NCI-H146 (cell line): ENCODE data around the gene PDZD4.

ENCODE experiments used
- DNase-seq: peaks from one replicate; lab custom pipeline; 2025; lab: John Stamatoyannopoulos, UW

The PDZD4 gene, protein sequence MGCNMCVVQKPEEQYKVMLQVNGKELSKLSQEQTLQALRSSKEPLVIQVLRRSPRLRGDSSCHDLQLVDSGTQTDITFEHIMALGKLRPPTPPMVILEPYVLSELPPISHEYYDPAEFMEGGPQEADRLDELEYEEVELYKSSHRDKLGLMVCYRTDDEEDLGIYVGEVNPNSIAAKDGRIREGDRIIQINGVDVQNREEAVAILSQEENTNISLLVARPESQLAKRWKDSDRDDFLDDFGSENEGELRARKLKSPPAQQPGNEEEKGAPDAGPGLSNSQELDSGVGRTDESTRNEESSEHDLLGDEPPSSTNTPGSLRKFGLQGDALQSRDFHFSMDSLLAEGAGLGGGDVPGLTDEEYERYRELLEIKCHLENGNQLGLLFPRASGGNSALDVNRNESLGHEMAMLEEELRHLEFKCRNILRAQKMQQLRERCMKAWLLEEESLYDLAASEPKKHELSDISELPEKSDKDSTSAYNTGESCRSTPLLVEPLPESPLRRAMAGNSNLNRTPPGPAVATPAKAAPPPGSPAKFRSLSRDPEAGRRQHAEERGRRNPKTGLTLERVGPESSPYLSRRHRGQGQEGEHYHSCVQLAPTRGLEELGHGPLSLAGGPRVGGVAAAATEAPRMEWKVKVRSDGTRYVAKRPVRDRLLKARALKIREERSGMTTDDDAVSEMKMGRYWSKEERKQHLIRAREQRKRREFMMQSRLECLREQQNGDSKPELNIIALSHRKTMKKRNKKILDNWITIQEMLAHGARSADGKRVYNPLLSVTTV

DNA sequence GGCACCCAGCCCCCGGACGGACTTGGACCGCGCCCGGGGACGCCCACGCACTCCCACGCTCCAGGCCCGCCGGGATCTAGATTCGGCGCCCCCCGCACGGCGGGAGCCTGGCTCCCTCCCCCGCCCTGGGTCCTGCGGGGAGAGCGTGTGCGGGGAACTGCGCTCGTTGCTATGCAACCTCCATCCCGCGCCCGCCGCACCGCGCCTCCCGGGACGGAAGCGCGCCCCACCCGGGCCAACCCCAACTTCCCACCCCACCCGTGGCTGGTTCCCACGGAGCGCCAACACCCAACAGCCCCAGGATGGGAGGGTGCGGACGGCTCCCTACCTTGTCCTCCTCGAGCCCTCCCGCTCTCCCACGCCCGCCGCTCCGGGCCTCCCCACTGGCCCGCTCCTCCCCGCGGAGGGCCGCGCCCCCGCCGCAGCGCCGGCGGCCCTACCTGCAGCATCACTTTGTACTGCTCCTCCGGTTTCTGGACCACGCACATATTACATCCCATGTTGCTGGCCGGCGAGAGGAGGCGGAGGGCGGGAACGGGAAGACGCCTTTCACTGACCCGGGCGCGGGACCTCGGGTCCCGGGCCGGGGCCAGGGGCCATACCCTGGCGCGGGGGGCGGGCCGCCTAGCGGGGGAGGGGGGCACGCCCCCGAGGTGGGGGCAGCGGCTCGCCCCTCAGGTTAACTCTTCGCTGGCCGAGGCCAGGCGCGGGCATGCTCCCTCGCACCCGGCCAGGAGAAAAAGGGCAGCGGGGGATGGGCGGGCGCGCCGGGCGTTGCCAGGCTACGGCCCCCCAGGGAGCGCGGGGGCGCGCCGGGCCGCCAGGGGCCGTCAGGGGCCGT is at the start of gene PDZD4:
PDZD4 (minus strand) TSS at position 746 of the 841 bp plus-strand sequence; CDS start at position 500, 246 bp downstream.
- DNase-seq = peak; percentile 16

DNA sequence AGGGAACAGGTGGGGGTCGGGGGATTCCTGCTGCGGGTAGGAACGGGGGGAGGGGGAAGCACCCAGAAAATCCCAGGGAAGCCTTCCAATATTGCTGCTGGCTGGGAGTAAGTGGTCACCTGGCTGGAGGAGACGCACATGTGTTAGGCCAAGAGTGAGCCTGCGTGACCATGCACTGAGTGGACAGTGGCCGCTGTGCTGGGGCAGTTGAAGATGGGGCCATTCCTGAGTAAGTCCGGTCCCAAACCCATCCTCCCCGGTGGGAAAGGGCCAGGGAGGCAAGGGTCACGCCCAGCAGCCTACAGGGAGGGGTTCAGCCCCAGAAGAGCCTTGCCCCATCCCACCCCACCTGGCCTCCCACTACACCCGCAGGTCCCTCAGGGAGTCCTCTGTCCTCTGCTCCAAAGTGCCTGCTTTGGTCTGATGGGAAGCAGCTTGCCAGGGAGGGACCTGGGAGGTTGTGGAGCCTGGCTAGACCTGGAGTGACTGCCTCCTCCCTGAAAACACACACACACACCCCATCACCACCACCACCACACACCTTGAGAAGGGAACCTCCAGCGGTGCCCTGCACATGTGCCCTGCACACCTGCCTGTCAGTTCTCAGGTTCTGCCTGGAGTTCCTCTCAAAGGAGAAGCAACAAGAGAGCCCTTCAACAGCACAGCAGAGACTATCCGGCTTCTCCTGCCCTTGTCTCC is 49.5 kb upstream of the PDZD4 start:
- no peak for DNase-seq

DNA sequence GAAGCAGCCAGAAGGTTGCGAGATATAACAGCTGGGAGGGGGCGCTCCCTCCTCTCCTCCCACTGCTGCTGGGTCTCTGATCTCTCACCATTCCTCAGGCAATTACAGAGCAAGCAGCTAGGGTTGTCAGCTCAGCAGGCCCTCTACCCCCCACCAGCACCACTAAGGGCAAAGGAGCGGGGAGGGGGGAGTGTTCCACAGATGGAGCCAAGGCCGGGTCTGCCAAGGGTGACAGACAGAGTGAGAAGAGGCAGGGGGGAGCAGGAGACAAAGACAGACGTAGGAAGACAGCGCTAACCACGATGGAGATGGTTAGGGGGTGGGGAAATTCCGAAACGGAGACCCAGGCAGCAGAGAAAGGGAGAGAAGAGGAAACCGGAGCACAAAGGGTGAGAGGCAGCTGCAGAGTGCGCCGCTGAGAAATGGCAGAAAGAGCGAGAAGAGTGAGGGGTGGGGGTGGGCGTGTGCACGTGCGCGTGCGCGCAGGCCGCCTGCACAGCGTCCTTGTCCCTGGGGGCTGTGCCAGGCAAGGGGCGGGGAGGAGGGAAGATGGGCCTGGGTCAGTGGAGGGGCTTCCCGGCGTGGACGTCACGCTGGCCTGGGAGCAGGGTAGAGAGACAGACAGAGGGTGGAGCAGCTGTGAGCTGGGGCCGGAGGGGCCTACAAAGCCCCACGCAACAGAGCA is 48.8 kb upstream of the PDZD4 start:
- peak; percentile 81 for DNase-seq

DNA sequence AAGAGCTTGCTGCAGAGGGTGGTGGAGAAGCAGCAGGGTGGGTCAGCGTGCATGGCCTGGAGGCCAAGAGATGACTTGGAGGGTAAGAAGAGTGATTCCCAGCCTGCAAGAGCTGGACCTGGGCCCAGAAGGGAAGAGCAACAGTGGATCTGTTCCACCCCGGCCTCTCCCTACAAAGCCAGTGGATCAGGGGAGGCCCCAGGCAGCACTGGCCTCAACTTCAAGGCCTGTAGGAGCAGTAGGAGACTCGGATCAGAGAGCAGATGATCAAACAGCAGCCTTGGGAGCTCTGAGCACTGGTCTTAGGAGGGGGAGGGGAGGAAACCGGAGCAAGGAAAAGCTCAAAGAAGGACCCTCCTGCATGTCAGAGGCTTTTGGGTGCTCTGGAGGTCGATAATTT is 48.0 kb upstream of the PDZD4 start:
- no peak for DNase-seq

DNA sequence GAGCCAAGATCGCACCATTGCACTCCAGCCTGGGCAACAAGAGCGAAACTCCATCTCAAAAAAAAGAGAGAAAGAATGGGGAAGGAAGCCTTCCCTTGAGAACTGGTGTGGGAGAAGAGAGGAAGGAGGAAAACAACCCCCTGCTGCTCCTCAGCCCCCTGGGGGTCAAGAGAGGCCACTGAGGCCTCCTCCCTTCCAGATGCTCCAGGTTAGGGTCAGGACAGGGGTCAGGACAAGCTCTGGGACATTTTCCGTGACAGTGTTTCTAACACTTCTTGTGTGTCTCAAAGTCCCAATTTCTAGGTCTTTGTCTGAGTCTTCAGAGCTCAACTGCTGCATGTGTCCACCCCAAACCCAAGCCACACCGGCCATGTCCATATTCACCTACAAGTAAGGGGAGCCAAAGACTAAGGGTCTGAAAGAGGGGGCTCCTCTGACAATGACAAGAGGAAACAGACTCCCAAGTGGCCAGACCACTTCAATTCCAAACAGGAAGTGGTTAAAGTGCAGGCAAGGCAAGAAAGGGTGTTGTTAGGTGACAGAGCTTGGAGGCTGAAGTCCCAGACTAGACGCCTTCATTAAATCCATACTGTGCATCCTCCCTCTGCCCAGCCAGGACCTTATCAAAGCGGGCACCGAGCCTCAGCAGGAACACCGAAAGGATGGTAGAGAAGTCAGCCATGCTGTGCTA is 47.4 kb upstream of the PDZD4 start:
- no peak for DNase-seq

DNA sequence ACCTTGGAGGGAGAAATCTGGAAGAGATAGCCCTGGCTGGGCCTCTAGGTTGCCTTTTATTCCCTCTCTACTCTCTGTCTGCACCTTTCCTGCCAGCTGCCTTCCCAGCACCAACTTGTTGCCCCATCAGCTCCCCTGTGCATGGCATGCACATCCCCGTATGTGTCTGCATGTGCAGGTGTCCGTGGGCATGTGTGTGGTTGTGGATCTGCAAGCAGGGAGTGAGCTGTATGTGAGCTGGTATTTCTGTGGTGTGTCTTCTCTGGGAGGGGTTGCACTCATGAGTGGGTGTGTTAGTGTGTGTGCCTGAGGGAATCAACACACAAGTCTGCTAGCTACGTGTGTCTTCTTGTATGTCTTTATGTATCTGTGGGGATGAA is 45.8 kb upstream of the PDZD4 start:
- DNase-seq = no peak

DNA sequence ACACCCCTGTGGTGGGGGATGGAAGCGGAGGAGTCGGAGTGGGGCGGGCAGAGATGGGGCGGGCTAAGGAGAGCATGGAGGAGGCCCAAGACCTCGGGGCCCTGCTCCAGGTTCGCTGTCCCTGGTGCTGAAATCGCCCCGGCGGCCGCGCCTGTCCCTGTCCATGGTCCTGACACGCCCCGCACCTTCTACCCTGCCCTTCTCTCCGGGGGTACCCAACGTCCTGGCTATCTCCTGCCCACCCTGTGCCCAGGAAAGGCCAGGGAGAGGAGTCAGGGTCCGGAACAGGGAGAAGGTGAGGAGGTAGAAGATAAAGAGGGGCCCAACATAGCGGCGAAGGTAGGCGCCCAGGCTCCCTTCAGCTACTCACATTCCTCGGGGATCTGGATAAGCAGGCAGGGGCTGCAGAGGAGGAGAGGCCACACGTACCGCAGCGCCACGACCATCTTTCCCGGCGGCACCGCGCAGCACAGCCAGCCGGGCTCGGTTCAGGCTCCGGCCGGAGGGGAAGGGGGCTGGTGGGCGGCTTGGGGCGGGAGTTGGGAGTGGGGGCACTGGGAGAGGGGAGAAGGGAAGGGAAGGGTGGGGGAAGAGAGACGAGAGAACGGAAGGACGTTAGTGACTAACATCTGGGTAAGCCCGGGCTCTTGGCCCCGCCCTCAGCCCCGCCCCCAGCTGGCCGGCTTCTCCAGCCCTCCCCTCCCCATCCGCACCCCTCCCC is 45.2 kb upstream of the PDZD4 start:
- DNase-seq = peak; percentile 32

DNA sequence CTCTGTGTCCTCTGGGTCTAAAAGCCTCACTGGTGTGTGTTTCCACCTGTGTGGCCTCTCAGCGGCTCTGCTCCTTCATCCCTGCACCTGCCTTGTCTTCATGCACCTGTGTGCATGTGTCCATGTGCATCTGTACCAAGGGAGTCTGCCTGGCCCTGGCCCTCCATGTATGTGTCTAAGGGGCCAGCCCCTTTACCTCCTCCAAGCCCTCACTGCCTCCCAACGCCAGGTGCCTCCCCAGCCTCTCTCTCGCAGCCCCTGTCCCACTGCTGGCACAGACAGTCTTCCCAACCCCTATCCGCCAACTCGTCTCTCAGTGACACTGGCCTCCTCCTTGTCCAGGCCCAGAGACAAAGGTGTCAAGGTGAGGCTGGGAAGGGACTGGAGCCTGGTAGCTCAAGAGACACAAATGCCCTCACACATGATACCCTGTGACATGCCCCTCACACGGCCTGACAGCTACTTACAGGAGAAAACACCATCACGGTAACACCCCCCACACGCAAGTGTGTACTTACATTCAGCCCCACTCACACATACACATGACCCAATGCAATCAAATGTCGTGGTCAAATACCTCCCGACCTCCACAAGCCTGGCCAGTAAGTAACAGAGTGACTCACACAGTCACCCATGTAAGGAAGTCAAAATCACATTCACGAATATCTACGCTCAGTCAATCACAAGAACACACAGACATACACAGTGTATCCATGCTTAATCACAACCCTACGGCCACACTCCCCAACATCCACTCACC is 44.2 kb upstream of the PDZD4 start:
- no peak for DNase-seq

DNA sequence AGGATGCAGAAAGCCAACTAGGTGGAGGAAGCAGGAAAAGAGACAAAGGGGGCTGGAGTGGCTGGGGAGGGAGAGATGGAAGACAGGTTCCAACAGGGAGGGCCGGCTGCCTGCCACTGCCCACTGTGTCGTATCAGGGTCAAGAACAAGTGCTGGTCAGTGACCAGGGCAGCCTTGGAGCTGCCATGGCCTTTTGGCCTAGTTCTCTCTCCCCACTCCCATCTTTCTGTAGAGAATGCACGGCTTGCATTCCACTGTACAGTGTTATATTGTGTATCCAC is 43.7 kb upstream of the PDZD4 start:
- no peak for DNase-seq

DNA sequence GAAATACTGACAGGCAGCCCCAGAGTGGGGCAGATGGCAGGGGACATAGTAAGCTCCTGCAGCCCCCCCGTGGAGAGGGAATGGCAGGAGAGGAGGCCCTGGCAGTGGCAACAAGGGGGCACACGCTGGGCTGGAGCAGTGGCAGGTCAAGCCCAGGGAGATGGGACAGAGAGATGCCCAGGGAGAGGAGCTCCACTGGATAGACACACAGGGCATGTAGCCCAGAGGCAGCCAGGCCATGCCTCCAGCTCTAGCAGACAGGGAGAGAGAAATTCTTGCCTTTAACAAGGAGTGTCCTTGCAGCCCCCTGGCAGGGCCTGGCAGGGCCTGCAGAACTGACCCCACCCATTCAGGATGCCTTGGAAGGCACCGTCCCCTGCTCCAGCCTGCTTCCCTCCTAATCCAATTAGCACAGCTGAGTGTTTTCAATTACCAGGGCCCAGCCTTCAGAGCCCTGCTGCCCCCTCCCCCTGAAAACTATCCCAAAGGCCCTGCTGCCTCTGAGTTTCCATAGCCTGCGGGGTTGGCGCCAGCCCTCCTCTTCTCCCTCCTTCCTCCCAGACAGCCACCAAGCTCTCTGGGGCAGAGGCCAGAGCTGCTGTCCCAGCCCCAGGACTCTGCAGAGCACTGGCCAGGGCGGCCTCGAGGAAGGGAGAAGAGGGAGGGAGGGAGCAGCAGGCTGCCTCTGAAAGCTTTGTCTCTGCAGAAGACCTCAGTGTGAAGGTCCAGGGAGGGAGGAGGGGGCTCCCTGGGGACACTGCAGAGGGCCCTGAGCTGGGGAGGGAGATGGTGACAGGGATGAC is 43.1 kb upstream of the PDZD4 start:
- DNase-seq = no peak

DNA sequence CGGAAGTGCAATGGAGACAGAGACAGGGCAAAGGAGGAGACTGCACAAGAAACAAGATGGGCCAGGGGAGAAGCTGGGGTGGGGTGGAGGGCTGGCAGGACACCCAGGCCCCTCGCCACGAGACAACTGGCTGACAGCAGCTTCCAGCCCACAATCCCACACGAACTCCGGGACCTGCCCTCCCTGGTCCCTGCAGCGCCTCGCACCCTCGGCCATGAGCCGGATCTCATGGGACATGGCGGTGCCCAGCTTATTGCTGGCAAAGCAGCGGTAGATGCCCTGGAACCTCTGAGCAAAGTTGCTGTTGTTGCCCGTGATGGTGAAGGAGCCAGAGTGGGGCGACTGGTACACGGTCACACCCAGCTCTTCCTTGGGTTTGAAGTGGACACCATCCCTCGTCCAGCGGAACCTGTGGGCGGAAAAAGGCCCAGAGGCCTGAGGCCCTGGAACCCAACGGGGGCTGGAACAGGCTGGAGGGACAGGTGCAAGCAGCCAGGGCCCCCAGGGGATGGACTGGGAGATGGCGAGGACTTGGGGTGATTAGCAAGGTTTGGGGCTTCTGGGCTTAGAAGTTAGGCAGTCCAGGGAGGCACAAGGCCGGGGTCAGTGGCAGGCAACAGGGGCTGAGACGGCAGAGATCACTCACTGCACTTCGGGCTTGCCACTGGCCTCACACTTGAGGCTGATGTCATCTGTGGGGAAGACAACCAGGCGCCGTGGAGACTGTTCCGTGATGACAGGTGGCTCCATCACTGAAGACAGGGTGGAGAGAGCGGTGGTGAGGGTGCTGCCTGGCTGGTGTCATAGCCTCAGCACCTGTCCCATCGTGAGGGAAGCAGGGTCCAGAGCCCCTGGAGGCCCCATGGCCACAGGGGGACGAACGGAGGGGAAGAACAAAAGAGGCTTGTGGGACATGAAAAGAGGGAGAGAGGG is 41.9 kb upstream of the PDZD4 start:
- no peak for DNase-seq

DNA sequence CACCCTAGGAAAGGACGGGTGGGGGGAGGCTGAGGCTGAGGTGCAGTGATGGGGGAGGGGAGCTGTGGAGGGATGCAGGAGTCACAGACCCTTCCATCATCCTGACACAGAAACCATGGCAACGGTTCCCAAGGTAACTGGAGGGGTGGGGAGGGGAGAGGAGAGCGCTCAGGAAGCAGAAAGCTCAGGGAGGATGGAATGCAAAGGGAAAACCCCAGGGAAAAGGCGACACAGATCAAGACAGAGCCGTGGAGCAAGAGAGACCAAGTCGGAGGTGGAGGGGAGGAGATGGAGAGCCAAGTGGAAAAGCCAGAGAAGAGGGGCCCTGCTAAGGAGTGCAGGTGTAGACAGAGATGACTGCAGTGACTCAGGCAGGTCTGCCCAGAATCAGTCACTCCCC is 41.1 kb upstream of the PDZD4 start:
- no peak for DNase-seq

DNA sequence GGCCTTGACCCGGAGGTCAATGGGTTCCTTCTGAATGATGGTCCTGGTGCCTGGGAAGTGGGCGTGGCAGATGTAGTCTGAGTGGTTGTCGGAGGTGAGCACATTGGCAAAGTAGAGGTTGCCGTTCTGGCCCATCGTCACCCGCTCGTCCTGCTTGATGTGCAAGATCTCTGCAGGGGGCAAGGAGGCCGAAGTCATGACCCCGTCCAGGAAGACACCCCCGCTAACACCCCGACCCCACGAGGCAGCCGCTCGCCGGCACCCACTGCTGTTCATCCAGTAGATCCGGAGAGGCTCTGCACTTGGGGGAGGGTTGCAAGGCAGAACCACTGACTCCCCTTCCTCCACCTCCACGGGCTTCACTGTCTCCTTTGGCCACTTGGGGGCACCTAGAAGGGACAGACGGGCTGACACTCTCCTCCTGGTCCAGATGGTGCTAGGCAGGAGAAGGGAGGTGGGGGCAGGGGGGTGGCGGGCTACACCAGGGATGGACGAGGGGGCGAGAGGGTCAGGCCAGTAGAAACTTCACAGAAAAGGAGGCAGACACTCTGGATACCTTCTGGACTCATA is 40.5 kb upstream of the PDZD4 start:
- DNase-seq = no peak

DNA sequence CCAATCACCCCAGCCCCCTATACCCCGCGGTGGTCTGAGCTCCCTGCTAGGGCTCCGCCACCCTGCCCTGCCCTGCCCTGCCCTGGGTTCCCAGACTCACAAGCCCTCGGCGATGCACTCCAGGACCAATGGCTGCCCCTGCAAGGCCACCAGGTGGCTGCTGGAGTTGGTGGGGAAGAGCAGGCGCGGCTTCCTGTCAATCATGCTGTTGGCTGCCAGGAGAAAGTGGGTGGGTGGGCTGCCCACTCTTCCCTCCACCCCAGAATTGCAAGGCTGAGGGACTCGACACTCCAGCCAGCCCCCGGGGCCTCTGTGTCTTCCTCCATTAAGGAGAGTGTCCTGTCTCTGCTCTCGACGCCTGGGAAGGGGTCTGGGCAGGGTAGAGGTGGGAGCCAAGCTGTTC is 39.9 kb upstream of the PDZD4 start:
- no peak for DNase-seq

DNA sequence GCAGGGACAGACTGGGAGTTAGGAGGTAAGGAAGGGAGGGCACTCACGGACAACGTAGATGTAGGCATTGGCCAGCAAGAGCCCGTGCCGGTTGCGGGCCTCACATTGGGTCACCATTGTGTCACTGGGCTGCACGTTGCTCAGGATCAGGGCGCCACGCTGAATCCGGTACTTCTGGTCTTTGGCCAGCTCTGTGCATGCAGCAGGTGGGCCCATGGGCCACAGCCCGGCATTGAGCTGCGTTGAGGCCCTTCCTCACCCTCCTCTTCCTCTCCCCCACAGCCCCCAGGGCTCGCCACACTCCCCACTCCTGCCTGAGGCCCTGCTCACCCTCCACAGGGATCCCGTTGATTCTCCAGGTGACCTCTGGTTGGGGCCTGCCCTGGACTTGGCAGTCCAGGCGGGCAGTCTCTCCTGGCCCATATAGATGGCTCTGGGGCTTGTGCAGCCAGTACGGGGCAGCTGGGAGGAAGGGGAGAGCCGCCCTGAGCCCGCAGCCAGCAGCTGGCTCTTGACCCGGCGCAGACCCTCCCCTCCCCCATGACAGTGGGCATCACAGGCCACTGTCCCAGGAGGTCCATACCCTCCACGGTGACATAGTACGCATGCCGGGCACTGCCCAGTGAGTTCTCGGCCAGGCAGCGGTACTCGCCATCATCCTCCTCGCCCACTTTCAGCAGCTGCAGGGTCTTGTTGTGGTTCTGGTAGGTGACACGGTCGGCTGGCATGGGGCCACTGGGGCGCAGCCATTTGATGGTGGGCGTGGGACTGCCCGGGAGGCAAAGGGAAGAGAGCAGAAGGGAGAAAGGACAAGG is 39.3 kb upstream of the PDZD4 start:
- DNase-seq = no peak
